GM23338 (cell line): ENCODE data around the gene DIP2B. TPM values are rescaled to one million over a fixed set of nuclear protein-coding genes. Genes with fewer than 3 reads are reported as not detected.

Source experiments
- ATAC-seq: fragments of 200-7000 bp; cut with Tn5 transposase; 3 replicates; pipeline ENCODE4 v1.9.1; 2020
- DNase-seq: peaks from one replicate; pipeline ENCODE4 v3.0.0-alpha.2; 2015; ENCODE audit warnings: low spot score
- H2AFZ ChIP-seq: fragments of 200-600 bp; sonication (generic); 2 replicates; pipeline ENCODE4 v1.8.0; 2016; ENCODE audit warnings: antibody characterized with exemption, mild to moderate bottlenecking, moderate library complexity
- H3F3A ChIP-seq: fragments of 200-600 bp; sonication (generic); replicated peaks from 2 replicates; pipeline ENCODE4 v1.8.0; 2017; ENCODE audit warnings: antibody characterized with exemption, mixed run types, low read depth
- H3K27ac ChIP-seq: fragments of 200-600 bp; sonication (generic); 2 replicates; pipeline ENCODE4 v1.6.1; 2016; ENCODE audit warnings: low read depth
- H3K27me3 ChIP-seq: fragments of 200-600 bp; sonication (generic); 2 replicates; pipeline ENCODE4 v1.8.0; 2016; ENCODE audit warnings: mild to moderate bottlenecking, mixed run types, moderate library complexity; ENCODE audit not compliant: insufficient read depth
- H3K36me3 ChIP-seq: fragments of 200-600 bp; sonication (generic); 2 replicates; pipeline ENCODE4 v1.8.0; 2016; ENCODE audit warnings: mild to moderate bottlenecking; ENCODE audit not compliant: insufficient read depth
- H3K4me1 ChIP-seq: fragments of 200-600 bp; sonication (generic); 2 replicates; pipeline ENCODE4 v1.8.0; 2016; ENCODE audit warnings: mild to moderate bottlenecking, moderate library complexity; ENCODE audit not compliant: insufficient read depth
- H3K4me2 ChIP-seq: fragments of 200-600 bp; sonication (generic); 2 replicates; pipeline ENCODE4 v1.7.1; 2017; ENCODE audit warnings: mixed run types
- H3K4me3 ChIP-seq: fragments of 200-600 bp; sonication (generic); 2 replicates; pipeline ENCODE4 v1.6.1; 2016; ENCODE audit warnings: mixed run types
- H3K79me2 ChIP-seq: fragments of 200-600 bp; sonication (generic); replicated peaks from 2 replicates; pipeline ENCODE4 v1.8.0; 2017; ENCODE audit warnings: mild to moderate bottlenecking; ENCODE audit not compliant: insufficient read depth
- H3K9me2 ChIP-seq: fragments of 200-600 bp; sonication (generic); 2 replicates; pipeline ENCODE4 v1.8.0; 2017; ENCODE audit not compliant: insufficient read depth
- H4K20me1 ChIP-seq: fragments of 200-600 bp; sonication (generic); replicated peaks from 2 replicates; pipeline ENCODE4 v1.8.0; 2017; ENCODE audit warnings: mild to moderate bottlenecking; ENCODE audit not compliant: insufficient read depth
- H3K27ac Mint-ChIP-seq: 2 replicates; pipeline ENCODE4 v1.8.0; 2020; ENCODE audit warnings: inconsistent platforms, mild to moderate bottlenecking, moderate library complexity, mixed read lengths
- H3K27me3 Mint-ChIP-seq: 3 replicates; pipeline ENCODE4 v1.8.0; 2022; ENCODE audit warnings: low read depth, mild to moderate bottlenecking, moderate library complexity, mixed read lengths, inconsistent platforms; ENCODE audit not compliant: insufficient read depth, poor library complexity
- H3K36me3 Mint-ChIP-seq: 3 replicates; pipeline ENCODE4 v1.8.0; 2021; ENCODE audit warnings: low read depth, mild to moderate bottlenecking, inconsistent platforms, moderate library complexity, mixed read lengths
- H3K4me1 Mint-ChIP-seq: 3 replicates; pipeline ENCODE4 v1.8.0; 2020; ENCODE audit warnings: mild to moderate bottlenecking, inconsistent platforms, mixed read lengths
- H3K4me3 Mint-ChIP-seq: 3 replicates; pipeline ENCODE4 v1.8.0; 2021; ENCODE audit warnings: moderate library complexity, mild to moderate bottlenecking, inconsistent platforms, mixed read lengths
- H3K9me3 Mint-ChIP-seq: 3 replicates; pipeline ENCODE4 v1.8.0; 2020; ENCODE audit warnings: moderate library complexity, mild to moderate bottlenecking, inconsistent platforms, mixed read lengths
- CREB1 ChIP-seq: fragments of 250-450 bp; sonication (Bioruptor Pico); IDR thresholded peaks from 2 replicates; pipeline ENCODE4 v1.5.0; 2020; ENCODE audit warnings: low read depth, mild to moderate bottlenecking, moderate library complexity
- EZH2 ChIP-seq: fragments of 200-600 bp; sonication (generic); IDR thresholded peaks from one replicate; pipeline ENCODE4 v1.8.0; 2017; ENCODE audit warnings: antibody characterized with exemption, mild to moderate bottlenecking, low read depth; ENCODE audit not compliant: unreplicated experiment
- EZH2phosphoT487 ChIP-seq: fragments of 200-600 bp; sonication (generic); IDR thresholded peaks from one replicate; pipeline ENCODE4 v1.8.1; 2018; ENCODE audit warnings: antibody characterized with exemption; ENCODE audit not compliant: unreplicated experiment
- ZNF331 ChIP-seq: fragments of 250-450 bp; sonication (Bioruptor Pico); IDR thresholded peaks from 2 replicates; pipeline ENCODE4 v1.5.0; 2020; ENCODE audit warnings: low read depth, mild to moderate bottlenecking, moderate library complexity
- polyA plus RNA-seq: library from polyadenylated mRNA; unstranded; fragments of >200 nt; fragmentation: Nextera tagmentation; extraction: Ambion mirVana; gene quantifications from 2 replicates; pipeline ENCODE4 v1.2.1, GENCODE V29; 2016
- total RNA-seq: library from RNA; depleted of rRNA; stranded (reverse); fragments of >200 nt; shearing (Covaris generic); gene quantifications from 2 replicates; pipeline ENCODE4 v1.2.3, GENCODE V29; 2014
- TF ChIP-seq, protein P1 (sequence below): fragments of 250-450 bp; sonication (Bioruptor Pico); IDR thresholded peaks from 2 replicates; pipeline ENCODE4 v1.5.0; 2020; ENCODE audit warnings: mild to moderate bottlenecking, moderate library complexity
- TF ChIP-seq, protein P2 (sequence below): IDR thresholded peaks from 2 replicates; pipeline ENCODE4 v1.6.1; 2016; ENCODE audit warnings: antibody characterized with exemption
- TF ChIP-seq, protein P3 (sequence below): IDR thresholded peaks from one replicate; pipeline ENCODE4 v1.6.1; 2018; ENCODE audit warnings: antibody characterized with exemption; ENCODE audit not compliant: unreplicated experiment

DIP2B gene
- total and polyA plus RNA-seq, 2 experiments from 2014 or later: 8.0 to 36.4 TPM

DNA sequence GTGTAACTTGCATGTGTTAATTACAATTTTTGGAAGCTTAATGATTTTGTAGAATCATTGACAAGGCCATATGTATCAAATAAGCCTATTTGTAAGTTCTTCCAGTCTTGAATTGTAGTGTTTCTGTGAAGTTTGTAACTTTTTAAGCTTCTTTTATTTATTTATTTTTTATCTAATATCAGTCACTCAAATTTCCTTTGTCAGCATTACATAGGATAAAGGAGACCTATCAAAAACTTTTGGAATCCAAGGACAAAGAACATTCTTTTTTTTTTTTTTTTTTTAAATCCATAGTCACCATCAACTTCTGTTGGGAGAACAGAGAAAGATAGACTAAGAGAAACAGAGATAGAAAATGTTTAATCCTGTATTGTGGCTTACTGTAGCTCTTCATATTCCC is 36.4 kb downstream of the DIP2B start:
- no peaks in the 10 kb centered on the region for H3K36me3 Mint-ChIP-seq
- H3K4me3 ChIP-seq: no peak overlapping the region
- peaks cover 4% of the 10 kb centered on the region for H3K27me3 Mint-ChIP-seq
- H3K9me2 ChIP-seq: no peaks in the 10 kb centered on the region
- H3K4me1 ChIP-seq: peaks cover 39% of the 10 kb centered on the region
- peaks cover 29% of the 10 kb centered on the region for H3K4me1 Mint-ChIP-seq
- no peak overlapping the region for H3K4me3 Mint-ChIP-seq
- no peaks in the 10 kb centered on the region for H3K36me3 ChIP-seq
- no peak overlapping the region for H3K27ac Mint-ChIP-seq
- peaks cover 83% of the 10 kb centered on the region for H3K79me2 ChIP-seq
- peaks cover under 1% of the 10 kb centered on the region; the same call in 1 of the 2 replicates for H4K20me1 ChIP-seq
- no peaks in the 10 kb centered on the region for H3K27me3 ChIP-seq
- no peaks in the 10 kb centered on the region for H3F3A ChIP-seq
- ATAC-seq (no peak), DNase-seq (no peak)
- H3K27ac ChIP-seq: no peak overlapping the region
- H3K9me3 Mint-ChIP-seq: no peaks in the 10 kb centered on the region
- TF ChIP-seq EZH2 (no peak), CREB1 (CRISPR knock-in tag) (no peak), EZH2phosphoT487 (no peak), ZNF331 (CRISPR knock-in tag) (no peak)
- TF ChIP-seq, protein P1, sequence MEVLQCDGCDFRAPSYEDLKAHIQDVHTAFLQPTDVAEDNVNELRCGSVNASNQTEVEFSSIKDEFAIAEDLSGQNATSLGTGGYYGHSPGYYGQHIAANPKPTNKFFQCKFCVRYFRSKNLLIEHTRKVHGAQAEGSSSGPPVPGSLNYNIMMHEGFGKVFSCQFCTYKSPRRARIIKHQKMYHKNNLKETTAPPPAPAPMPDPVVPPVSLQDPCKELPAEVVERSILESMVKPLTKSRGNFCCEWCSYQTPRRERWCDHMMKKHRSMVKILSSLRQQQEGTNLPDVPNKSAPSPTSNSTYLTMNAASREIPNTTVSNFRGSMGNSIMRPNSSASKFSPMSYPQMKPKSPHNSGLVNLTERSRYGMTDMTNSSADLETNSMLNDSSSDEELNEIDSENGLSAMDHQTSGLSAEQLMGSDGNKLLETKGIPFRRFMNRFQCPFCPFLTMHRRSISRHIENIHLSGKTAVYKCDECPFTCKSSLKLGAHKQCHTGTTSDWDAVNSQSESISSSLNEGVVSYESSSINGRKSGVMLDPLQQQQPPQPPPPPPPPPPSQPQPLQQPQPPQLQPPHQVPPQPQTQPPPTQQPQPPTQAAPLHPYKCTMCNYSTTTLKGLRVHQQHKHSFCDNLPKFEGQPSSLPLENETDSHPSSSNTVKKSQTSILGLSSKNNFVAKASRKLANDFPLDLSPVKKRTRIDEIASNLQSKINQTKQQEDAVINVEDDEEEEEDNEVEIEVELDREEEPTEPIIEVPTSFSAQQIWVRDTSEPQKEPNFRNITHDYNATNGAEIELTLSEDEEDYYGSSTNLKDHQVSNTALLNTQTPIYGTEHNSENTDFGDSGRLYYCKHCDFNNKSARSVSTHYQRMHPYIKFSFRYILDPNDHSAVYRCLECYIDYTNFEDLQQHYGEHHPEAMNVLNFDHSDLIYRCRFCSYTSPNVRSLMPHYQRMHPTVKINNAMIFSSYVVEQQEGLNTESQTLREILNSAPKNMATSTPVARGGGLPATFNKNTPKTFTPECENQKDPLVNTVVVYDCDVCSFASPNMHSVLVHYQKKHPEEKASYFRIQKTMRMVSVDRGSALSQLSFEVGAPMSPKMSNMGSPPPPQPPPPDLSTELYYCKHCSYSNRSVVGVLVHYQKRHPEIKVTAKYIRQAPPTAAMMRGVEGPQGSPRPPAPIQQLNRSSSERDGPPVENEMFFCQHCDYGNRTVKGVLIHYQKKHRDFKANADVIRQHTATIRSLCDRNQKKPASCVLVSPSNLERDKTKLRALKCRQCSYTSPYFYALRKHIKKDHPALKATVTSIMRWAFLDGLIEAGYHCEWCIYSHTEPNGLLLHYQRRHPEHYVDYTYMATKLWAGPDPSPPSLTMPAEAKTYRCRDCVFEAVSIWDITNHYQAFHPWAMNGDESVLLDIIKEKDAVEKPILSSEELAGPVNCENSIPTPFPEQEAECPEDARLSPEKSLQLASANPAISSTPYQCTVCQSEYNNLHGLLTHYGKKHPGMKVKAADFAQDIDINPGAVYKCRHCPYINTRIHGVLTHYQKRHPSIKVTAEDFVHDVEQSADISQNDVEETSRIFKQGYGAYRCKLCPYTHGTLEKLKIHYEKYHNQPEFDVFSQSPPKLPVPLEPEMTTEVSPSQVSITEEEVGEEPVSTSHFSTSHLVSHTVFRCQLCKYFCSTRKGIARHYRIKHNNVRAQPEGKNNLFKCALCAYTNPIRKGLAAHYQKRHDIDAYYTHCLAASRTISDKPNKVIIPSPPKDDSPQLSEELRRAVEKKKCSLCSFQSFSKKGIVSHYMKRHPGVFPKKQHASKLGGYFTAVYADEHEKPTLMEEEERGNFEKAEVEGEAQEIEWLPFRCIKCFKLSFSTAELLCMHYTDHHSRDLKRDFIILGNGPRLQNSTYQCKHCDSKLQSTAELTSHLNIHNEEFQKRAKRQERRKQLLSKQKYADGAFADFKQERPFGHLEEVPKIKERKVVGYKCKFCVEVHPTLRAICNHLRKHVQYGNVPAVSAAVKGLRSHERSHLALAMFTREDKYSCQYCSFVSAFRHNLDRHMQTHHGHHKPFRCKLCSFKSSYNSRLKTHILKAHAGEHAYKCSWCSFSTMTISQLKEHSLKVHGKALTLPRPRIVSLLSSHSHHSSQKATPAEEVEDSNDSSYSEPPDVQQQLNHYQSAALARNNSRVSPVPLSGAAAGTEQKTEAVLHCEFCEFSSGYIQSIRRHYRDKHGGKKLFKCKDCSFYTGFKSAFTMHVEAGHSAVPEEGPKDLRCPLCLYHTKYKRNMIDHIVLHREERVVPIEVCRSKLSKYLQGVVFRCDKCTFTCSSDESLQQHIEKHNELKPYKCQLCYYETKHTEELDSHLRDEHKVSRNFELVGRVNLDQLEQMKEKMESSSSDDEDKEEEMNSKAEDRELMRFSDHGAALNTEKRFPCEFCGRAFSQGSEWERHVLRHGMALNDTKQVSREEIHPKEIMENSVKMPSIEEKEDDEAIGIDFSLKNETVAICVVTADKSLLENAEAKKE (CRISPR knock-in tag): no peak
- TF ChIP-seq, protein P2, sequence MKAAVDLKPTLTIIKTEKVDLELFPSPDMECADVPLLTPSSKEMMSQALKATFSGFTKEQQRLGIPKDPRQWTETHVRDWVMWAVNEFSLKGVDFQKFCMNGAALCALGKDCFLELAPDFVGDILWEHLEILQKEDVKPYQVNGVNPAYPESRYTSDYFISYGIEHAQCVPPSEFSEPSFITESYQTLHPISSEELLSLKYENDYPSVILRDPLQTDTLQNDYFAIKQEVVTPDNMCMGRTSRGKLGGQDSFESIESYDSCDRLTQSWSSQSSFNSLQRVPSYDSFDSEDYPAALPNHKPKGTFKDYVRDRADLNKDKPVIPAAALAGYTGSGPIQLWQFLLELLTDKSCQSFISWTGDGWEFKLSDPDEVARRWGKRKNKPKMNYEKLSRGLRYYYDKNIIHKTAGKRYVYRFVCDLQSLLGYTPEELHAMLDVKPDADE: no peak
- TF ChIP-seq, protein P3, sequence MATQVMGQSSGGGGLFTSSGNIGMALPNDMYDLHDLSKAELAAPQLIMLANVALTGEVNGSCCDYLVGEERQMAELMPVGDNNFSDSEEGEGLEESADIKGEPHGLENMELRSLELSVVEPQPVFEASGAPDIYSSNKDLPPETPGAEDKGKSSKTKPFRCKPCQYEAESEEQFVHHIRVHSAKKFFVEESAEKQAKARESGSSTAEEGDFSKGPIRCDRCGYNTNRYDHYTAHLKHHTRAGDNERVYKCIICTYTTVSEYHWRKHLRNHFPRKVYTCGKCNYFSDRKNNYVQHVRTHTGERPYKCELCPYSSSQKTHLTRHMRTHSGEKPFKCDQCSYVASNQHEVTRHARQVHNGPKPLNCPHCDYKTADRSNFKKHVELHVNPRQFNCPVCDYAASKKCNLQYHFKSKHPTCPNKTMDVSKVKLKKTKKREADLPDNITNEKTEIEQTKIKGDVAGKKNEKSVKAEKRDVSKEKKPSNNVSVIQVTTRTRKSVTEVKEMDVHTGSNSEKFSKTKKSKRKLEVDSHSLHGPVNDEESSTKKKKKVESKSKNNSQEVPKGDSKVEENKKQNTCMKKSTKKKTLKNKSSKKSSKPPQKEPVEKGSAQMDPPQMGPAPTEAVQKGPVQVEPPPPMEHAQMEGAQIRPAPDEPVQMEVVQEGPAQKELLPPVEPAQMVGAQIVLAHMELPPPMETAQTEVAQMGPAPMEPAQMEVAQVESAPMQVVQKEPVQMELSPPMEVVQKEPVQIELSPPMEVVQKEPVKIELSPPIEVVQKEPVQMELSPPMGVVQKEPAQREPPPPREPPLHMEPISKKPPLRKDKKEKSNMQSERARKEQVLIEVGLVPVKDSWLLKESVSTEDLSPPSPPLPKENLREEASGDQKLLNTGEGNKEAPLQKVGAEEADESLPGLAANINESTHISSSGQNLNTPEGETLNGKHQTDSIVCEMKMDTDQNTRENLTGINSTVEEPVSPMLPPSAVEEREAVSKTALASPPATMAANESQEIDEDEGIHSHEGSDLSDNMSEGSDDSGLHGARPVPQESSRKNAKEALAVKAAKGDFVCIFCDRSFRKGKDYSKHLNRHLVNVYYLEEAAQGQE: no peak
- H2AFZ ChIP-seq: no peak overlapping the region
- H3K4me2 ChIP-seq: no peak overlapping the region
